ENCODE data around the gene MARCKSL1. TPM values are rescaled to one million over a fixed set of nuclear protein-coding genes. Genes with fewer than 3 reads are reported as not detected.
A peak's percentile ranks its signal among the peaks of the same experiment; 100 is the strongest.

MARCKSL1 gene
- total RNA-seq, 1 donor from 2014 or later, result 487 TPM

DNA sequence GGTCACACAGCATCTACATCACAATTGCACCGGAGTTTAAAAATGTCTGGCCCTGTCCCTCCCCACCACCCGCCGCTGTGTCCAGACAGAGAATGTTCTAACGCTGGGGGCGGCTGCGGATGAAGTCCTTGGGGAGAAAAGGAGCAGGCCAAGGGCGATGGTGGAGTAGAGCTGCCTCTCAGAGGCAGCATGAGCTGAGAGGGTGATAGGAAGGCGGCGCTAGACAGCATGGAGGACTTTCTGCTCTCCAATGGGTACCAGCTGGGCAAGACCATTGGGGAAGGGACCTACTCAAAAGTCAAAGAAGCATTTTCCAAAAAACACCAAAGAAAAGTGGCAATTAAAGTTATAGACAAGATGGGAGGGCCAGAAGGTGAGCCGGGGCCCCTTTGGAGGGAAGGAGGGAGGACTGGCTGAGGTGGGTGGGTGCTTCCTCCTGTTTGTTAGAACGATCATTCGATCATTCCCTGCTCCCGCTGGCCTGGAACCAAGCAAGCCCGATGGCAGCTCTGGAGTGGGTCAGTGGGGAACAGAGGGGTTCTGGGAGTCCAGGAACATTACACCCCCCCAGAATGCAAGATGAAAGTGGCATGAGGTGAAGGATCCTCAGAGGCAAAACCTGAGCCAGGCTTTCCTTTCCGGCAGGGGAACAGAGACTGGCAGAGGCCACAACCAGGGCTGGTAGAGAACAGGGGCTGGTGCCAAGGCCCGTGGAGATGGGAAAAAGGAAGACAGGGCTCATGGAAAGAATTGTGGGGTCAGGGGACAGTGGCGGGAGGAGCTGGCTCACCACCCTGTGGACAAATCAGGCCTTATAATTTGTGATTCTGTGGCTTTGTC is 26.7 kb upstream of the MARCKSL1 start, which contains the start of the genes FAM229A and TSSK3:
Gene FAM229A, minus strand, starts transcription at position 12 of the 840 bp plus-strand sequence. CDS start 394 bp downstream, outside the sequence.
Gene TSSK3, plus strand, starts transcription at position 66 of the 840 bp plus-strand sequence. Its CDS starts 163 bp downstream, at position 229.
- TF ChIP-seq, protein P1, sequence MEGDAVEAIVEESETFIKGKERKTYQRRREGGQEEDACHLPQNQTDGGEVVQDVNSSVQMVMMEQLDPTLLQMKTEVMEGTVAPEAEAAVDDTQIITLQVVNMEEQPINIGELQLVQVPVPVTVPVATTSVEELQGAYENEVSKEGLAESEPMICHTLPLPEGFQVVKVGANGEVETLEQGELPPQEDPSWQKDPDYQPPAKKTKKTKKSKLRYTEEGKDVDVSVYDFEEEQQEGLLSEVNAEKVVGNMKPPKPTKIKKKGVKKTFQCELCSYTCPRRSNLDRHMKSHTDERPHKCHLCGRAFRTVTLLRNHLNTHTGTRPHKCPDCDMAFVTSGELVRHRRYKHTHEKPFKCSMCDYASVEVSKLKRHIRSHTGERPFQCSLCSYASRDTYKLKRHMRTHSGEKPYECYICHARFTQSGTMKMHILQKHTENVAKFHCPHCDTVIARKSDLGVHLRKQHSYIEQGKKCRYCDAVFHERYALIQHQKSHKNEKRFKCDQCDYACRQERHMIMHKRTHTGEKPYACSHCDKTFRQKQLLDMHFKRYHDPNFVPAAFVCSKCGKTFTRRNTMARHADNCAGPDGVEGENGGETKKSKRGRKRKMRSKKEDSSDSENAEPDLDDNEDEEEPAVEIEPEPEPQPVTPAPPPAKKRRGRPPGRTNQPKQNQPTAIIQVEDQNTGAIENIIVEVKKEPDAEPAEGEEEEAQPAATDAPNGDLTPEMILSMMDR (IDR thresholded peaks at IDR 0.05; ENCODE audit: unreplicated experiment), result peak; percentile 9
- DNase-seq (ENCODE audit: low spot score in 2 of 2, unreplicated experiment in 2 of 2), result no peak
- peaks cover 14% of the 10 kb centered on the region for H3K4me1 Mint-ChIP-seq
- peak within 1 kb of the TSS; percentile 68 for H3K4me3 Mint-ChIP-seq
- peaks cover 6% of the 10 kb centered on the region for H3K36me3 Mint-ChIP-seq
- no peaks in the 10 kb centered on the region for H3K9me3 Mint-ChIP-seq
- no peaks in the 10 kb centered on the region for H3K27me3 Mint-ChIP-seq (ENCODE audit: low read depth)
- H3K27ac Mint-ChIP-seq, result peak within 1 kb of the TSS; percentile 48

DNA sequence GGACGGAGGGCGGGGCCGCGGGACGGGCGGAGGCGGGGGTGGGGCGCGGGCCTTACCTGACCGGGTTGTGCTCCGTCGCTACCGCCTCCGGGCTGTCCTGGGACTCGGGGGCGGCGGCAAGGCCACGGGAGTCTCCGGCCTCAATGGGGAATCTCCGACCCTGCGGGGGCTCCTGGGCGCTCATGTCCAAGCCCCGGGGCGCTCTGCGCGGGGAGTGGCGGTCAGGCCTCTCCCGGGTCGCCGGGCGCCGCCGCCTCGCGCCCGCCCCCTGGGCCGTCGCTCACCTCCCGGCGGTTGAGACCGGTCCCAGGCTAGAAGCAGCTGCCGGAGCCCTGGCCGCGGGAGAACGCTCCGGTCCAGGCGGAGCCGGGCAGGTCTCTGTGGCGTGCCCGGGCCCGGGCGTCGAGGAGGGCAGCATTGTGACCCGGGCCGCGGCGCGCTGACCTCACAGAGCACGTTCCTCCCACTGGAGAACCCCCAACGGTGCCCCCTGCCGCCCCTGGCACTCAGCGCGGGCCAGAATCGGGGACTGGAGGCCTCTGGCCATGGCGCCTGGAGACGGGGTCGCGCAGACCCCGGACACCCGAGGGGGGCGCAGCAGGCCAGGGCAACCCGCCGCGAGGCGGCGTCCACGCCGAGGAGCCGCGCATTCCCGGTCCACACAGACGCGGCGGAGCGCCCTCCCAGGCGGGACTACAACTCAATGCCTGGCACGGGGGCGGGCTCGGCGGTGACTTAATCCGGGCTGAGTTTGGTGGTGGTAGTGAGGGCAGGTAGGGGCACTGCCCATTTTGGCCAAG is 25.8 kb upstream of the MARCKSL1 start:
- DNase-seq (ENCODE audit: low spot score in 2 of 2, unreplicated experiment in 2 of 2), result peak; percentile 42 to 65
- Mint-ChIP-seq H3K4me1 (peaks cover 14% of the 10 kb centered on the region), H3K36me3 (peaks cover 4% of the 10 kb centered on the region), H3K27ac (no peak overlapping the region), H3K9me3 (no peaks in the 10 kb centered on the region), H3K27me3 (ENCODE audit: low read depth) (no peaks in the 10 kb centered on the region), H3K4me3 (peak overlapping the region; percentile 68)
- TF ChIP-seq, protein P1 (IDR thresholded peaks at IDR 0.05; ENCODE audit: unreplicated experiment), result no peak

DNA sequence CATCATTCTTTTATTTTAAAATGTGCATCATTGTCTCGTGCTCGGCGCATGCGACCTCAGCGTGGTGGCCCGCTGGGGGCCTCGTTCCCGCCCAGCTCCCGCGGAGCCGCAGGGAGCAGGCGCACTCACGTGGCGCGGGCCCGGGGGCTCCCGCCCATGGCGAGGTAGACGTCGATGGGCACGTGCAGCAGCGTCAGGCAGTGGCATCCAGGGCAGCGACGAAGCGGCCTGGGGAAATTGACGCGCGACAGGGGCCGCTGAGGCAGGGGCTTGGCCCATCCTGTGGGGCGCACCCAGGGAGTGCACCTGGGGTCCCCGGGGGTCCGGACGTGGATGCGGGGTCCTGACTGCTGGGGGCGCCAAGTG is 25.3 kb upstream of the MARCKSL1 start:
- TF ChIP-seq, protein P1 (IDR thresholded peaks at IDR 0.05; ENCODE audit: unreplicated experiment), result no peak
- H3K9me3 Mint-ChIP-seq, result no peaks in the 10 kb centered on the region
- H3K4me3 Mint-ChIP-seq, result peak overlapping the region; percentile 26
- peaks cover 14% of the 10 kb centered on the region for H3K4me1 Mint-ChIP-seq
- no peaks in the 10 kb centered on the region for H3K27me3 Mint-ChIP-seq (ENCODE audit: low read depth)
- no peak for DNase-seq (ENCODE audit: low spot score in 2 of 2, unreplicated experiment in 2 of 2)
- H3K36me3 Mint-ChIP-seq, result peaks cover 4% of the 10 kb centered on the region
- no peak overlapping the region for H3K27ac Mint-ChIP-seq

DNA sequence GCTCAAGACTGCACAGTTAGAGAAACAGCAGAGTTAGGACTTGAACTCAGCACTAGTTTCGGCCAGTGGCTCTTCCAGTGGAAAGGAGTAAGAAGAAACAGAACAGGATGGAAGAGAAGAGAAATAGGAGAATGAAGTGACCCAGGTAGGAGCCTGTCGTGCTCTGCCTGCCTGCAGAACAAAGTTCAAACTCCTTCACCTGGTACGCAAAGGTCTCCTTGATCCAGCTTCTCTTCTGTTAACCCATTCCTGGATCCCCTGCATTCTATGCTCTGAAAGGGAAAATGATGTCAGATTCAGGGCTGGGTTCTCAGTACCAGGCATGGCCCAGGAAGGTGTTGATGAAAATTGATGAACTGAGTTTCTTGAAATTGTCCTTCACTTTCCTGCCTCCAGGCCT is 22.4 kb upstream of the MARCKSL1 start:
- Mint-ChIP-seq H3K4me3 (no peak overlapping the region), H3K9me3 (no peaks in the 10 kb centered on the region), H3K27me3 (ENCODE audit: low read depth) (no peaks in the 10 kb centered on the region), H3K36me3 (peaks cover 11% of the 10 kb centered on the region), H3K27ac (no peak overlapping the region), H3K4me1 (peaks cover 29% of the 10 kb centered on the region)
- DNase-seq (ENCODE audit: low spot score in 2 of 2, unreplicated experiment in 2 of 2), result no peak
- TF ChIP-seq, protein P1 (IDR thresholded peaks at IDR 0.05; ENCODE audit: unreplicated experiment), result no peak

DNA sequence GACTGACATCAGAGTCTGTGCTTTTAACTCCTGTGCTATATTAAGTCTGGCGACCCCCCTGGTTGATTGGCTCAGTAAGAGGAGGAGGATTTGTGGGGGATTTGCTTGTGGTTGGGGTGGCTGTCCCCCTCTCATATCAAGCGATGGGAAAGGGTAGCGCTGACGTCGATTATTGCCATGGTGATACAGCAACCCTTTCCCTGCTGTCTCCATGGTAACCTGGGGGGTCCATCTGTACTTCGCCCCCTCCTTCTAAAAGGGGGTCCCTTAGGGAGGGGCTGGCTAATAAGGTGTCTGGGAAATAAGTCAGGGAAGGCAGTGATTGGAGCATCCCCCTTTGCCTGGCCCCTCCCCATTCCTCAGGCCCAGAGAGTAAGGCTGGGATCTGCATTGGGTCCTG is 21.6 kb upstream of the MARCKSL1 start:
- H3K4me3 Mint-ChIP-seq, result no peak overlapping the region
- peaks cover 11% of the 10 kb centered on the region for H3K36me3 Mint-ChIP-seq
- TF ChIP-seq, protein P1 (IDR thresholded peaks at IDR 0.05; ENCODE audit: unreplicated experiment), result no peak
- H3K4me1 Mint-ChIP-seq, result peaks cover 30% of the 10 kb centered on the region
- no peak for DNase-seq (ENCODE audit: low spot score in 2 of 2, unreplicated experiment in 2 of 2)
- no peaks in the 10 kb centered on the region for H3K9me3 Mint-ChIP-seq
- H3K27me3 Mint-ChIP-seq (ENCODE audit: low read depth), result no peaks in the 10 kb centered on the region
- no peak overlapping the region for H3K27ac Mint-ChIP-seq
